A375 (cell line): ENCODE data around the gene MPP1. TPM values are rescaled to one million over a fixed set of nuclear protein-coding genes. Genes with fewer than 3 reads are reported as not detected.

Source experiments
- small RNA-seq: library from RNA; depleted of rRNA; stranded (forward); fragments of <200 nt; gene quantifications from one replicate; pipeline ENCODE3, GENCODE V24; 2014
- total RNA-seq: library from RNA; depleted of rRNA; stranded (reverse); fragments of >200 nt; shearing (Covaris generic); gene quantifications from 2 replicates; pipeline ENCODE4 v1.2.3, GENCODE V29; 2014; rRNA removed

MPP1 gene
- 6.6 and 9.6 TPM in 2 replicates for total RNA-seq

GRCh38 chrX:154804957-154805695, at the start of gene MPP1:
Gene MPP1, minus strand, starts transcription at chrX:154805485. Its CDS starts 112 bp downstream, at chrX:154805373.

GRCh38 chrX:154834562-154834961, 29.3 kb upstream of the MPP1 start, which contains the start of gene SMIM9:
Gene SMIM9, minus strand, starts transcription at chrX:154834662. Its CDS starts 3,806 bp downstream, at chrX:154830856.

GRCh38 chrX:154762537-154763296, 42.6 kb downstream of the MPP1 start, which contains the start of gene DKC1:
Gene DKC1, plus strand, starts transcription at chrX:154762864. Its CDS starts 102 bp downstream, at chrX:154762966.

GRCh38 chrX:154750301-154751202, 54.7 kb downstream of the MPP1 start, which contains the start of gene GAB3:
Gene GAB3, minus strand, starts transcription at chrX:154751077. Its CDS starts 52 bp downstream, at chrX:154751025.

Small RNAs within 50 kb of the gene (small RNA-seq; reads per million reads assigned to genes)
- not detected for gene SNORA36A

Other genes starting within 250 kb of the MPP1 start
- gene CTAG1A, start 220.4 kb downstream of the MPP1 start, total RNA-seq: 581 and 722 TPM in 2 replicates
- gene CTAG1B, start 186.2 kb downstream of the MPP1 start, total RNA-seq: 22.1 and 66.2 TPM in 2 replicates
- gene CTAG2, start 151.9 kb downstream of the MPP1 start, total RNA-seq: 2.5 TPM in 2 replicates
- gene GAB3, start 54.4 kb downstream of the MPP1 start, total RNA-seq: 0.04 and 0.24 TPM in 2 replicates
- gene DKC1, start 42.6 kb downstream of the MPP1 start, total RNA-seq: 136 and 142 TPM in 2 replicates
- not detected in 2 replicates for gene SMIM9, start 29.2 kb upstream of the MPP1 start, total RNA-seq
- gene F8A1, start 80.9 kb upstream of the MPP1 start, total RNA-seq: 4.0 and 4.6 TPM in 2 replicates
- gene F8, start 217.2 kb upstream of the MPP1 start, total RNA-seq: 0.58 and 3.5 TPM in 2 replicates
- gene FUNDC2, start 221.4 kb upstream of the MPP1 start, total RNA-seq: 45.8 and 49.8 TPM in 2 replicates